Measurements from ENCODE around the gene ATG7.
"Not testable (repeated sequence)": the region's sequence is repeated elsewhere in the genome, so short reads cannot be mapped to it uniquely, and the experiment has no call there.

Gene ATG7

GRCh38 chr3:11346416-11346815 is 74.2 kb downstream of the ATG7 start:
- no peak overlapping the region for H3K4me3 ChIP-seq (ENCODE audit: low read depth, low read length)
- H3K27ac ChIP-seq, result no peak overlapping the region
- no peak for DNase-seq
- H3K27me3 ChIP-seq (ENCODE audit: insufficient read depth, low read depth, severe bottlenecking), result no peaks in the 10 kb centered on the region
- H3K9me3 ChIP-seq (ENCODE audit: severe bottlenecking), result no peaks in the 10 kb centered on the region
- H3K36me3 ChIP-seq, result peaks cover 14% of the 10 kb centered on the region; the same call in 1 of the 2 replicates
- TF ChIP-seq, protein P1, sequence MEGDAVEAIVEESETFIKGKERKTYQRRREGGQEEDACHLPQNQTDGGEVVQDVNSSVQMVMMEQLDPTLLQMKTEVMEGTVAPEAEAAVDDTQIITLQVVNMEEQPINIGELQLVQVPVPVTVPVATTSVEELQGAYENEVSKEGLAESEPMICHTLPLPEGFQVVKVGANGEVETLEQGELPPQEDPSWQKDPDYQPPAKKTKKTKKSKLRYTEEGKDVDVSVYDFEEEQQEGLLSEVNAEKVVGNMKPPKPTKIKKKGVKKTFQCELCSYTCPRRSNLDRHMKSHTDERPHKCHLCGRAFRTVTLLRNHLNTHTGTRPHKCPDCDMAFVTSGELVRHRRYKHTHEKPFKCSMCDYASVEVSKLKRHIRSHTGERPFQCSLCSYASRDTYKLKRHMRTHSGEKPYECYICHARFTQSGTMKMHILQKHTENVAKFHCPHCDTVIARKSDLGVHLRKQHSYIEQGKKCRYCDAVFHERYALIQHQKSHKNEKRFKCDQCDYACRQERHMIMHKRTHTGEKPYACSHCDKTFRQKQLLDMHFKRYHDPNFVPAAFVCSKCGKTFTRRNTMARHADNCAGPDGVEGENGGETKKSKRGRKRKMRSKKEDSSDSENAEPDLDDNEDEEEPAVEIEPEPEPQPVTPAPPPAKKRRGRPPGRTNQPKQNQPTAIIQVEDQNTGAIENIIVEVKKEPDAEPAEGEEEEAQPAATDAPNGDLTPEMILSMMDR (IDR thresholded peaks at IDR 0.05; ENCODE audit: low read depth, low read length), result no peak

GRCh38 chr3:11348877-11349276 is 76.7 kb downstream of the ATG7 start:
- H3K36me3 ChIP-seq, result peaks cover 10% of the 10 kb centered on the region; the same call in 1 of the 2 replicates
- H3K27ac ChIP-seq; H3K27me3 ChIP-seq (ENCODE audit: insufficient read depth, low read depth, severe bottlenecking); H3K4me3 ChIP-seq (ENCODE audit: low read depth, low read length); H3K9me3 ChIP-seq (ENCODE audit: severe bottlenecking); DNase-seq: not testable (repeated sequence)

- no peak for DNase-seq
- Histone ChIP-seq H3K36me3 (peaks cover 10% of the 10 kb centered on the region; the same call in 1 of the 2 replicates), H3K27ac (no peak overlapping the region), H3K27me3 (ENCODE audit: insufficient read depth, low read depth, severe bottlenecking) (no peaks in the 10 kb centered on the region), H3K4me3 (ENCODE audit: low read depth, low read length) (no peak overlapping the region), H3K9me3 (ENCODE audit: severe bottlenecking) (no peaks in the 10 kb centered on the region)
- TF ChIP-seq, protein P1 (IDR thresholded peaks at IDR 0.05; ENCODE audit: low read depth, low read length), result no peak
Observed at GRCh38 chr3:11349446-11349845, 77.2 kb downstream of the ATG7 start.

DNA sequence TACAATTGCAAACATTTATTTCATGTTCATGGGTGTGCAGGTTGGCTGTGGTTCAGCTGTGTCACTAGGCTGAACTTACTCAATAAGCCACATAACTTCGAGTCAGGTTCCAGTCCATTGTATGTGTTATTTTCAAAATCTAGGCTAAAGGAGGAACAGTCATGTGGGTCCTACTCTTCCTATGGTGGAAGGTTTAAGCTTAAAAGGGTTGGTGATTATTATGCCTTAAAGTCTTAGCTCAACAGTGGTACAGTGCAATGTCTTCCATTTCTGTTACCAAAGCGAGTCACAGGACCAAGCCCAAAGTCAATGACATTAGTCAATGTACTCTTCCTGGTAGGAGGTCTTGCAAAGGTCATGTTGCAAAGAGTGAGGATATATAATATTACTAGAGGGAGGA is 78.2 kb downstream of the ATG7 start:
- TF ChIP-seq, protein P1 (IDR thresholded peaks at IDR 0.05; ENCODE audit: low read depth, low read length), result no peak
- Histone ChIP-seq H3K9me3 (ENCODE audit: severe bottlenecking) (no peaks in the 10 kb centered on the region), H3K27ac (no peak overlapping the region), H3K36me3 (peaks cover 10% of the 10 kb centered on the region; the same call in 1 of the 2 replicates), H3K4me3 (ENCODE audit: low read depth, low read length) (no peak overlapping the region), H3K27me3 (ENCODE audit: insufficient read depth, low read depth, severe bottlenecking) (no peaks in the 10 kb centered on the region)
- DNase-seq, result no peak

GRCh38 chr3:11351451-11351850 is 79.3 kb downstream of the ATG7 start:
- H3K36me3 ChIP-seq, result peaks cover 10% of the 10 kb centered on the region; the same call in 1 of the 2 replicates
- H3K4me3 ChIP-seq (ENCODE audit: low read depth, low read length), result no peak overlapping the region
- H3K9me3 ChIP-seq (ENCODE audit: severe bottlenecking), result no peaks in the 10 kb centered on the region
- no peaks in the 10 kb centered on the region for H3K27me3 ChIP-seq (ENCODE audit: insufficient read depth, low read depth, severe bottlenecking)
- TF ChIP-seq, protein P1 (IDR thresholded peaks at IDR 0.05; ENCODE audit: low read depth, low read length), result no peak
- no peak overlapping the region for H3K27ac ChIP-seq
- DNase-seq, result no peak

DNA sequence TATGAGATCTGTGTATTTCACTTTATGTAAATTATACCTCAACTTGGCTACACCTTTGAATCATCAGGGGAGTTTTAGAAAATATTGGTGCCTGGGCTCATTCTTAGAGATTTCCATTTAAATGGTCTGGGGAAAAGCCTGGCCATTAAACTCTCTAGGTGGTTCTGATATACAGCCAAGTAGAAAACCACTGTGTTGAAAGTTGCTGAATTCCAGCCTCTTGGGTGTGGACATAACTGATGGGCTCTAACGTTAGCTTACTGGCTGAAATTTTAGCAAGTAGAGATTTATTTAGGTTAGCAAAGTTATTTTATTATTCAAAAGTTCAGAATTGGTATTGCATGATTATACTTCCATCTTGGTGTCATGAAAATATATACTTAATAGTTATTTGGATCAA is 84.1 kb downstream of the ATG7 start:
- peaks cover 15% of the 10 kb centered on the region for H3K36me3 ChIP-seq
- no peaks in the 10 kb centered on the region for H3K27me3 ChIP-seq (ENCODE audit: insufficient read depth, low read depth, severe bottlenecking)
- no peak overlapping the region for H3K27ac ChIP-seq
- no peak for DNase-seq
- TF ChIP-seq, protein P1 (IDR thresholded peaks at IDR 0.05; ENCODE audit: low read depth, low read length), result no peak
- H3K4me3 ChIP-seq (ENCODE audit: low read depth, low read length), result no peak overlapping the region
- no peaks in the 10 kb centered on the region for H3K9me3 ChIP-seq (ENCODE audit: severe bottlenecking)
